ENCODE measurements around the gene DIP2B.

The DIP2B gene

GRCh38 chr12:50642035-50642451, 137.3 kb downstream of the DIP2B start:
- no peaks in the 10 kb centered on the region for H3K4me1 ChIP-seq (ENCODE audit: control insufficient read depth in 1 of 2, insufficient read depth in 1 of 2, low read depth in 1 of 2, low read length in 1 of 2)
- H3K27me3 ChIP-seq, result no peaks in the 10 kb centered on the region
- H3K4me3 ChIP-seq (ENCODE audit: low read depth in 1 of 2, low read length in 1 of 2), result no peak overlapping the region
- no peak overlapping the region for H3K27ac ChIP-seq
- no peaks in the 10 kb centered on the region for H3K9me3 ChIP-seq
- H3K36me3 ChIP-seq, result peaks cover 31% of the 10 kb centered on the region
- no peak for TF ChIP-seq CTCF (IDR thresholded peaks at IDR 0.05)

DNA sequence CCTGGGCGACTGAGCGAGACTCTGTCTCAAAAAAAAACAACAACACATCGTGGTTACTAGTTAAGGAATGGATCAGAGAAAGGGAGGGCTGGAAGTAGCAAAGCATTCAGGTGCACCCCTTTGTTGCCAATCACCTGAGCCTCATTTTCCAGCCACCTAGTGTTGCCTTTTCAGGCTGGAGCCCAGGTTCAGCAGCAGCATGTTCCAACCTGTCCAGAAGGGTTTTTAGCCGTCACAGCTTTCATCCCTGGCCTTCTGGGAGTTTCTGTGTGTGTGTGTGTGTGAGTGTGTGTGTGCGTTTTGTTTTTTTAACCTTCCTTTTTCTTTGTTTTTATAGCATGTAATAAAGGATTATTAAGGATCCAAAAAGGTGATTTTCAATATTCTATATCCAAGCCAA, 138.0 kb downstream of the DIP2B start:
- H3K27ac ChIP-seq, result no peak overlapping the region
- H3K9me3 ChIP-seq, result no peaks in the 10 kb centered on the region
- TF ChIP-seq CTCF (IDR thresholded peaks at IDR 0.05), result no peak
- no peak overlapping the region for H3K4me3 ChIP-seq (ENCODE audit: low read depth in 1 of 2, low read length in 1 of 2)
- peaks cover 31% of the 10 kb centered on the region for H3K36me3 ChIP-seq
- H3K27me3 ChIP-seq, result no peaks in the 10 kb centered on the region
- no peaks in the 10 kb centered on the region for H3K4me1 ChIP-seq (ENCODE audit: control insufficient read depth in 1 of 2, insufficient read depth in 1 of 2, low read depth in 1 of 2, low read length in 1 of 2)

DNA sequence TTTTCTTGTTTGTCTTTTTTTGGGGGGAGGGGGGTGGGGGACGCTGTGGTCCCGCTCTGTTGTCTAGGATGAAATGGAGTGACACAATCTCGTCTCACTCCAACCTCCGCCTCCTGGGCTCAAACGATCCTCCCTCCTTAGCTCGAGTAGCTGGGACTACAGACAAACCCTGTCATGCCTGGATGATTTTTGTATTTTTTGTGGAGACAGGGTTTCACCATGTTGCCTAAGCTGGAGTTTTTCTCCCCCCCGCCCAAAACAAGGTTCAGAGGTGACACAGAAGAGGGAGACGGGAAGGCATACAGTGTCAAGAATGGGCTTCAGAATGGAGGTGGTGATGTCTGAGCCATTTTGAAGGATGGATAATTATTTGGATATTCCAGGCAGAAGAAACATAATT, 142.2 kb downstream of the DIP2B start:
- H3K36me3 ChIP-seq, result peaks cover 17% of the 10 kb centered on the region
- no peak for TF ChIP-seq CTCF (IDR thresholded peaks at IDR 0.05)
- no peak overlapping the region for H3K27ac ChIP-seq
- H3K4me1 ChIP-seq (ENCODE audit: control insufficient read depth in 1 of 2, insufficient read depth in 1 of 2, low read depth in 1 of 2, low read length in 1 of 2), result no peaks in the 10 kb centered on the region
- H3K9me3 ChIP-seq, result no peaks in the 10 kb centered on the region
- no peak overlapping the region for H3K4me3 ChIP-seq (ENCODE audit: low read depth in 1 of 2, low read length in 1 of 2)
- H3K27me3 ChIP-seq, result no peaks in the 10 kb centered on the region

- no peak overlapping the region for H3K4me3 ChIP-seq (ENCODE audit: low read depth in 1 of 2, low read length in 1 of 2)
- no peaks in the 10 kb centered on the region for H3K4me1 ChIP-seq (ENCODE audit: control insufficient read depth in 1 of 2, insufficient read depth in 1 of 2, low read depth in 1 of 2, low read length in 1 of 2)
- H3K27ac ChIP-seq, result no peak overlapping the region
- no peaks in the 10 kb centered on the region for H3K9me3 ChIP-seq
- H3K36me3 ChIP-seq, result peaks cover 13% of the 10 kb centered on the region
- no peaks in the 10 kb centered on the region for H3K27me3 ChIP-seq
- TF ChIP-seq CTCF (IDR thresholded peaks at IDR 0.05), result no peak
Observed at GRCh38 chr12:50647479-50647878, 142.7 kb downstream of the DIP2B start.

DNA sequence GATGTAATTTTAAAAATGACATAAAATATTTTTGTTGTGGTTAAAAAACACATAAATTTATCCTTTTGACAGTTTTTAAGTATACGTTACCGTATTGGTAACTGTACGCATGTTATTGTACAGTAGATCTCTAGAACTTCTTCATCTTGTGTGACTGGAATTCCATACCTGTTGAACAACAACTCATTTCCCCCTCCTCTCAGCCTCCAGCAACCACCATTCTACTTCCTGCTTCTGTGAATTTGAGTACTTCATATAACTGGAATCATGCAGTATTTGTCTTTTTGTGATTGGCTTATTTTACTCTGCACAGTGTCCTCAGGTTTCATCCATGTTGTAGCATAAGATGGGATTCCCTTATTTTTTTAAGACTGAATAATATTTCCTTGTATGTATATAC, 145.5 kb downstream of the DIP2B start:
- Histone ChIP-seq H3K27me3 (no peaks in the 10 kb centered on the region), H3K36me3 (no peaks in the 10 kb centered on the region), H3K4me3 (ENCODE audit: low read depth in 1 of 2, low read length in 1 of 2) (no peak overlapping the region), H3K4me1 (ENCODE audit: control insufficient read depth in 1 of 2, insufficient read depth in 1 of 2, low read depth in 1 of 2, low read length in 1 of 2) (no peaks in the 10 kb centered on the region), H3K27ac (peak overlapping the region; percentile 31), H3K9me3 (no peaks in the 10 kb centered on the region)
- TF ChIP-seq CTCF (IDR thresholded peaks at IDR 0.05), result no peak

- Histone ChIP-seq H3K36me3 (peaks cover 10% of the 10 kb centered on the region), H3K9me3 (no peaks in the 10 kb centered on the region), H3K4me1 (ENCODE audit: control insufficient read depth in 1 of 2, insufficient read depth in 1 of 2, low read depth in 1 of 2, low read length in 1 of 2) (no peaks in the 10 kb centered on the region), H3K27me3 (no peaks in the 10 kb centered on the region), H3K4me3 (ENCODE audit: low read depth in 1 of 2, low read length in 1 of 2) (no peak overlapping the region), H3K27ac (no peak overlapping the region)
- no peak for TF ChIP-seq CTCF (IDR thresholded peaks at IDR 0.05)
Observed at GRCh38 chr12:50655374-50655921, 150.7 kb downstream of the DIP2B start.

All from neutrophil (primary cell).